Stimulated activated CD4-positive, alpha-beta T cell treated with anti-CD3 and anti-CD28 coated beads, TNF-alpha, amount 100 ng/mL, for 48 hours (primary cell): ENCODE data around the gene CADPS.

ENCODE experiments used
- DNase-seq, 3 donors: peaks; one replicate each; pipeline ENCODE4 v3.0.0-alpha.2; 2020; ENCODE audit warnings: low read depth in 3 of 3

The CADPS gene

DNA sequence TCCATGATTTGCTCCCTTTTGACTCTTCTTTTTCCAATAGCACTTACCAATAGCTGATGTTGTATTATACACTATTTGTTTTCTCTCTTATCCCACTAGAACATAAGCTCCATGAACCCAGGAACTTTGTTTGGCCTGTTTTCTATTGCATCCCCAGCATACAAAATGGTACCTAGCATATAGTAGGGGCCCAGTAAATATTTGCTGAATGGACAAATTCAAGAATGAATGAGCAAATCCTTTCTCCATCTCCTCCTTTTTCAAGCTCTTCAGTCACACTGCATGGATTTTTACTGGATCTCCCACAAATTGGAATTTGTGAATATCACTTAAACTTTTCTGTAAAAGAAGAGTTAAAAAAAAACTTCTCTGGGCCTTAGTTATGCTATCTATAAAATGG, 435.2 kb downstream of the CADPS start:
- no peak for DNase-seq

DNA sequence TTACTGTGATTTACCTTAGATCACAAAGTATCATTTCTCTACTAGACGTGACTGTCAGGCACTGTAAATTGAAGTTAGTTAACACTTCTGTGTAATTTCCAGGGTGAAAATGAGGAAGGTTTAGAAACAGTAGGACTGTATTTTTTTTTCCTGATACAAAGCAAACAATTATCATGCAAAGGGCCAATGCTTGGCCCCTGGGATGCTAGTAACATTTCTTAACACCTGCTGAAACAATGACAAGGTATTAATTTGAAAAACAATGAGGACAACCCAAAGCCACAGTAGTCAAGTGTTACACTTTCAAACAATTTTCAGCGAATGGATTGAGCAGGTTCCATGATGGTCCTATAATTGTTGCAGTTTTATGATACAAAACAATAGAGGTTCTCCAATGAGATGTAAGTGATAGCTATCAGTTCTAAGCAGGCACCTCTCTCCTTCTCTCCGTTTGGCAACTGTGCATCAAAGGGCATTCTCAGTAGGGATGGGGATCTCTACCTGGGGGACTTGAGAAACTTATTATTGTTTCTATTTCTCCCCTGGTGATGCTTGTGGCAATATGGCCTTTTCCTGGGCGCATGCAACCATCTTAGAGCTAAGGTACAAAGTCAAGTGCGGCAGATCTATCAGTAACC, 435.9 kb downstream of the CADPS start:
- no peak for DNase-seq

GRCh38 chr3:62436785-62437184, 438.4 kb downstream of the CADPS start:
- DNase-seq: no peak

- no peak for DNase-seq
These were observed 441.8 kb downstream of the CADPS start for GRCh38 chr3:62433396-62433795.

GRCh38 chr3:62421207-62421606, 454.0 kb downstream of the CADPS start:
- no peak for DNase-seq

- DNase-seq: no peak
These were observed 459.1 kb downstream of the CADPS start for GRCh38 chr3:62416144-62416543.

DNA sequence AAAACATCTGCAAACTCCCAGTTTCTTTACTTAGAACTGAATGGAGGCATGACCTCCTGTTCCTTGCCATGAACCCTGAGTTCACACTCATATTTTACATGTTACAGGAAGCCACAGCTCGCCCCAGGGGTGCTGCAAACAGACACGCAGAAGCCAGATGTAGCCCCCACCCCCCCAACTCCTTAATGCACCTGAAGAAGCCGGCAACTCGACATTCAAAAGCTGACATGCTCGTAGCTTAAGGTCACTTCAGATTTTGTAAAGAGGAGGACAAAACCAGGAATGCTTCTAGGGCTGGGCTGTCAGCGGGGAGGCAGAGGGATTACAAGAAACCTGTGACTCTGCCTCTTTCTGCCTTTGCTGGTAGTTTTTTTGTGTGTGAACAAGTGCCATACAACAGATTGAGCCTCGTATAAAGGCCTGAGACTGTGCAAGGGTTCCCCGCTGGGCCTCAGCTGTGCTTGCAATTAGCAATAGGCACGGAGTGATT, 459.9 kb downstream of the CADPS start:
- no peak for DNase-seq

GRCh38 chr3:62414786-62415185, 460.4 kb downstream of the CADPS start:
- no peak for DNase-seq

GRCh38 chr3:62413687-62414086, 461.5 kb downstream of the CADPS start:
- no peak for DNase-seq

DNA sequence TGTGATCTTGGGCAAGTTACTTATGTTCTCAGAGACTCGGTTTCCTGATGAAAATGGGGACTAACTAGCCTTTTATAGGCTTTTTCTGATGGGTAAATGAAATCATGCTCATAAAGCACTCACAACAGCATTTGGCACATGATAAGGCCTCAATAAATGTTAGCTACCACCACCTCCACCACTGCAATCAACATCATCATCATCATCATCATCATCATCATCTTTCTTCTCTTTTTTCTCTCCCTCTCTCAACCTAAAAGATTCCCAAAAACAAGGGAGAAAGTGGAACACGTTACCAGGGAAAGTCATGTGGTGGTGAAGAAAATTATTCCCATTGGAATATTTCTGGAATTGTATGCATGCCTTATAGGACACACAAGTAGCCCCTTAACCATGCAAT, 468.3 kb downstream of the CADPS start:
- DNase-seq: no peak

- no peak for DNase-seq
These were observed 469.6 kb downstream of the CADPS start for GRCh38 chr3:62405566-62405965.

DNA sequence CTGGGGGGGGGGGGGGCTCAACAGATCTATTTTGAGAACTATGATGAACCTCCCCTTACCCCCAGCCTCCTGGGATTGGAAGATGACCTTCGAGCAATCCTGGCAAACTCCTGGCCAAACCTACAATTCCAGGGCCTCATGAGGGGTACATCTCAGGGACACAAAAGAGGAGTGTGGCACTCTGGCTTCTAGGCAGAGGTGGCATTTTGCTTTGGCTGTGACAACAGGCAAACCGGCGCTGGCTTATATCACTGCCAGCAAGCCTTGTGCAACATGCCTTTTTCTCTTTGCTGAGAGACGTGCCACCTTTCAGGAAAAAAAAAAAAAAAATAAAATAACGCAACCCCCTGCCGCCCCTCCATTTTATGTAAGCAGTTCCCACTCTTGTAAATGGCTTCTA, 470.1 kb downstream of the CADPS start:
- no peak for DNase-seq

GRCh38 chr3:62404321-62404720, 470.9 kb downstream of the CADPS start:
- no peak for DNase-seq

- no peak for DNase-seq
These were observed 471.5 kb downstream of the CADPS start for GRCh38 chr3:62403765-62404164.

GRCh38 chr3:62392626-62393292, 482.5 kb downstream of the CADPS start:
- DNase-seq: no peak

DNA sequence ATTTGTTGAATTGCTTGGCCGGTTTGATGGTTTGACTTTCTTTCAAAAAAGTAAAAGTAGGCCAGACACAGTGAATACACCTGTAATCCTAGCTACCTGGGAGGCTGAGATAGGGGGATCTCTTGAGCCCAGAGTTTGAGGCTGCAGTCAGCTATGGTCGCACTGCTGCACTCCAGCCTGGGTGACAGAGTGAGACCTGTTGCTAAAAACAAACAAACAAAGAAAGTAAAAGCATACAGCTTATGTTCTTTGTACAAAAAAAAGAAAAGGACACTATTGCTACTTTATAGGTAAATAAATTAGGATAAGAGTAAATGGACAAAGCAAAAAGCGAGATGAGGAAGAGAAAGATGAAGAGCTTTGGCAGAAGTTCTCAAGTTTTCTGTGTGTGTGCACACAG, 488.0 kb downstream of the CADPS start:
- DNase-seq: no peak

GRCh38 chr3:62379321-62379798, 495.9 kb downstream of the CADPS start:
- DNase-seq: no peak

- DNase-seq: no peak
These were observed 496.3 kb downstream of the CADPS start for GRCh38 chr3:62378921-62379320.

GRCh38 chr3:62378311-62378789, 496.9 kb downstream of the CADPS start:
- DNase-seq: no peak

DNA sequence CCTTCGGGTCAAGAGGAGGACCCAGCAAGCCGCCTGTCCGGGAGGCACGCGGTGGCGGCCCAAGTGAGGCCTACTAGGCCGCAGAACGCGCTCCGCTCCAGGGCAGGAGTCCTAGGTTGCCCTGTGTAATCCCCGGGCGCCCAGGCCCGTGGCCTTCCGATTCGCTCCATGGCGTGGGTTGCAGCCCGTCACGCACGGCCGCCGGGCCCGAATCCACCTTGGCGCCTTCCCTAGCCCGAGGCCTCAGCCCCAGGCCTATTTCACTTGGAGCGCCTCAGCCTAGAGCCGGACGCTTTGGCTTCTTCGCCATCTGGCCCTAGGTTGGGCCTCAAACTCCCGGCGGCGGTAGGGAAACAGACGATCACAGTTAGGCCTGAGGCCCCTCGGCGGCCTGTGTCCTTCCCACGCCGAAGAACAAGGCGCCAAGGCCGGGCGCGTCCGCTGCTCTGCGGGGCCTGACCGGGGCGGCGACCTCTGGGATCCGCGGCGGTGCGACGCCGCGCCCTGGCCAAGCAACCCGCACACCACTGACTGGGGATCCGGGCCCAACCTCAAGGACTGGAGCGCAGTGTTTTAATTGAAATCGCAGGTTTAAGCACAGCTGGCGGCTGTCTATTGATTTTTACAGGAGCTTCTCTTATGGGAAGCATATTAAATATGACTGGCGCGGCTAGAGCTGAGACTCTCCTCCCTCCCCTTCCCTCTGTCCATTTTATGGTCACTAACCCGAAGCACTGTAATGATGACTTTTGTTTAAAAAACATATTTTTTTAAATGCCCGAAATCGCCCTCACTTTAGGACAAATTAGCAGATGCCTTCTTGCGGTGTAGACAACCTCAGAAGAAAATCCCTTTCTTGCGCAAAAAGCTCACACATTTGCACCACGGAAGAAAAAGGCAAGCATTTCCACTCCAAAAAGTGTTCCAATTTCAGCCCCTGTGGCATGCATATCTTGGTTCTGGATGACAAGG, 498.0 kb downstream of the CADPS start:
- DNase-seq: no peak

DNA sequence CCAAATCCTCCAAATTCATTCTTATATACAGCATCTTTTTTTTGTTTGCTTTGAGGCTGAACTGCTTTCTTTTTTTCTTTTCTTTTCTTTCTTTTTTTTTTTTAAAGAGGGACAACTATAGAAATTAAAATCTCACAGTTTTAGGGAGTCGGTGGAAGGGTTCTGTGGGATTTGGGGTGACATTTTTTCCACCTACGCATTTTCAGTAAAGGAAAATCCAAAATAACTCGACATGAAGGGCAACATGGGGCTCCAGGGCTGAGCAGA, 498.8 kb downstream of the CADPS start:
- DNase-seq: no peak

- no peak for DNase-seq
These were observed 499.4 kb downstream of the CADPS start for GRCh38 chr3:62375655-62376453.
